ENCODE data around the gene AARS2. TPM values are rescaled to one million over a fixed set of nuclear protein-coding genes. Genes with fewer than 3 reads are reported as not detected.
"Not testable (repeated sequence)": the region's sequence is repeated elsewhere in the genome, so short reads cannot be mapped to it uniquely, and the experiment has no call there.

Gene AARS2
- total RNA-seq, 1 donor from 2014 or later, result 12.0 TPM

DNA sequence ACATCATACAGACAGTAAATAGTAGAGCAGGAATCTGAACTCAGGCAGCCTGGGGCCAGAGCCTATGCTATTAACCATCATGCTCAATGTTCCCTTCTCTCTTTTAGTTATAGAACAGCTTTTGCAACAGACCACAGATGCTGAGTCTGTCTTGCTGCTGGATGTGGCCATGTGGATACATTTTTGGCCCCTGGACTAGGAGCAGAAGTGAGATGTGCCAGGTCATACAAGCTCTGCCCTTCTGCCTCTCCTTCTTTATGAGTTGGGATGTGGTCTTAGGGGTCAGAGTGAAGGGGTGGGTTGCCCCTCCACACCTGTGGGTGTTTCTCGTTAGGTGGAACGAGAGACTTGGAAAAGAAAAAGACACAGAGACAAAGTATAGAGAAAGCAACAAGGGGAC lies 14.6 kb upstream of the AARS2 start:
- no peak for ATAC-seq
- no peak overlapping the region for H3K4me3 ChIP-seq
- intact Hi-C loops (cut with DNase I), result no loop called here
- H3K9me3 ChIP-seq, result no peaks in the 10 kb centered on the region
- TF ChIP-seq, protein P1, sequence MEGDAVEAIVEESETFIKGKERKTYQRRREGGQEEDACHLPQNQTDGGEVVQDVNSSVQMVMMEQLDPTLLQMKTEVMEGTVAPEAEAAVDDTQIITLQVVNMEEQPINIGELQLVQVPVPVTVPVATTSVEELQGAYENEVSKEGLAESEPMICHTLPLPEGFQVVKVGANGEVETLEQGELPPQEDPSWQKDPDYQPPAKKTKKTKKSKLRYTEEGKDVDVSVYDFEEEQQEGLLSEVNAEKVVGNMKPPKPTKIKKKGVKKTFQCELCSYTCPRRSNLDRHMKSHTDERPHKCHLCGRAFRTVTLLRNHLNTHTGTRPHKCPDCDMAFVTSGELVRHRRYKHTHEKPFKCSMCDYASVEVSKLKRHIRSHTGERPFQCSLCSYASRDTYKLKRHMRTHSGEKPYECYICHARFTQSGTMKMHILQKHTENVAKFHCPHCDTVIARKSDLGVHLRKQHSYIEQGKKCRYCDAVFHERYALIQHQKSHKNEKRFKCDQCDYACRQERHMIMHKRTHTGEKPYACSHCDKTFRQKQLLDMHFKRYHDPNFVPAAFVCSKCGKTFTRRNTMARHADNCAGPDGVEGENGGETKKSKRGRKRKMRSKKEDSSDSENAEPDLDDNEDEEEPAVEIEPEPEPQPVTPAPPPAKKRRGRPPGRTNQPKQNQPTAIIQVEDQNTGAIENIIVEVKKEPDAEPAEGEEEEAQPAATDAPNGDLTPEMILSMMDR (IDR thresholded peaks at IDR 0.05), result no peak
- no peak overlapping the region for H3K27ac ChIP-seq
- DNase-seq, result no peak
- H3K27me3 ChIP-seq (ENCODE audit: low read depth), result peaks cover 6% of the 10 kb centered on the region
- H3K36me3 ChIP-seq, result no peaks in the 10 kb centered on the region
- no peaks in the 10 kb centered on the region for H3K4me1 ChIP-seq

DNA sequence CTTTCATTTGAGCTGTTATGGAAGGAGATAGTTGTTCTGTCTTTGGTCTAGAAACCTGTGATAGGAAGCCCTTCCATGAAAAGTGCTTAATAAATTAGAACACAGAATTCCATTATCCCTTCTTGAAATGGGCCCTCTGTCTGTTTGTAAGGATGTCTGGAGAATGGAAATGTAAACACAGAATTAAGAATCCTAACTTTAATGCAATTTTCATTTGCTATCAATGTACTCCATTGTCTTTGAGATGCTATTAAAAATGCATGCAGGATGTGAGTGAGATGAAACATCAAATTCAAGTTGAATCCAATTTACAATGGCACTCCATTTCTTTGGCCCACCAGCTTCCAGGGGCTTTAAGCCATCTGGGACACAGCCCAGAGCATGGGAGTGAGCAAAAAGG lies 13.9 kb upstream of the AARS2 start:
- Histone ChIP-seq H3K4me1 (no peaks in the 10 kb centered on the region), H3K36me3 (no peaks in the 10 kb centered on the region), H3K4me3 (no peak overlapping the region), H3K27ac (no peak overlapping the region), H3K27me3 (ENCODE audit: low read depth) (no peaks in the 10 kb centered on the region), H3K9me3 (no peaks in the 10 kb centered on the region)
- TF ChIP-seq, protein P1 (IDR thresholded peaks at IDR 0.05), result no peak
- ATAC-seq (no peak), DNase-seq (no peak)
- intact Hi-C loops (cut with DNase I), result no loop called here

DNA sequence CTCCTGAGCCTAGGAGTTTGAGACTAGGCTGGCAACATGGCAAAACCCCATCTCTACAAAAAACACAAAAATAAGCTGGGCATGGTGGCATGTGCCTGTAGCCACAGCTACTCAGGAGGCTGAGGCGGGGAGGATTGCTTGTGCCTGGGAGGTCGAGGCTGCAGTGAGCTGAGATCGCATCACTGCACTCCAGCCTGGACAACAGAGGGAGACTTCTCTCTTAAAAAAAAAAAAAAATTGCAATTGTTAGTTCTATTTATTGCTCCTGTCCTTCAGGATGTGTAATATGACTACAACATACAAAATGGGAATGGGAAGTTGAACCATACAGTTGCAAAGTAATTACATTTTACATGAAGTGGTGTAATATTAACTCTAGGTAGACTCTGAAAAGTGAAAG lies 8.1 kb upstream of the AARS2 start:
- intact Hi-C loops (cut with DNase I), result no loop called here
- DNase-seq (no peak), ATAC-seq (no peak)
- Histone ChIP-seq H3K36me3 (no peaks in the 10 kb centered on the region), H3K4me3 (no peak overlapping the region), H3K27ac (no peak overlapping the region), H3K27me3 (ENCODE audit: low read depth) (peaks cover 13% of the 10 kb centered on the region), H3K4me1 (no peaks in the 10 kb centered on the region), H3K9me3 (no peaks in the 10 kb centered on the region)
- TF ChIP-seq, protein P1 (IDR thresholded peaks at IDR 0.05), result no peak

DNA sequence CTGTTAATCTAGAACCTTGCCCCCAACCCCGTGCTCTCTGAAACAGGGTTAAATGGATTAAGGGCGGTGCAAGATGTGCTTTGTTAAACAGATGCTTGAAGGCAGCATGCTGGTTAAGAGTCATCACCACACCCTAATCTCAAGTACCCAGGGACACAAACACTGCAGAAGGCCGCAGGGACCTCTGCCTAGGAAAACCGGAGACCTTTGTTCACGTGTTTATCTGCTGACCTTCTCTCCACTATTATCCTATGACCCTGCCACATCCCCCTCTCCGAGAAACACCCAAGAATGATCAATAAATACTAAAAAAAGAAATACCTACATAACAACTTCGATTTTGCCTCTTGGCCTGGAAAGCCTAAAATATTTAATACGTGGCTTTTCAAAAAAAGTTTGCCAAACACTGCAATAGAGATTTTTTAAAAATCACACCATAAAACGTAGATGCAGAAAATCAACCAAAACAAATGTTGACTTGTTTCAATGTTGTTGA lies 4.0 kb upstream of the AARS2 start:
- H3K9me3 ChIP-seq; H3K36me3 ChIP-seq; H3K4me3 ChIP-seq; H3K27ac ChIP-seq; ATAC-seq; DNase-seq; H3K4me1 ChIP-seq; intact Hi-C loops (cut with DNase I): not testable (repeated sequence)
- H3K27me3 ChIP-seq (ENCODE audit: low read depth), result peaks cover 13% of the 10 kb centered on the region

DNA sequence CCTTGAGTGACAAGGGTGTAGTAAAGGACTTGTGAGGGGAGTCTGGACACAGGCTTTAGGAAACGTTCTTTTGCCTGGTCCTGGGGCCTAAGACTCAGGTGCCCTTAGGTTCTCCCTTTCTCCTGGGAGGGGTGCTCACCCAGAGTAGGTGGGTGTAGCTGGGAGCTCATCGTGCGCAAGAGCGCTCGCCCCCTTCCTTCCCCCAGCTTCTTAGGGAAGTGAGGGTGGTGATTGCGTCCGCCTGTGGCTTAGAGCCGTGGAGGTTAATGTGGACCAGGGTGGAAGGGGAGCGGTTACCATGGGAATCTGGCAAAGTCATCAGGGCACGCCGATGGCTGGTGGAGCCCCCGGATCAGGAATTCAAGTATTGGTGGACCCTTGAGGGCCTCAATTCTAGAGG lies 3.3 kb upstream of the AARS2 start:
- H3K27ac ChIP-seq, result no peak overlapping the region
- H3K36me3 ChIP-seq, result no peaks in the 10 kb centered on the region
- H3K4me3 ChIP-seq, result no peak overlapping the region
- TF ChIP-seq, protein P1 (IDR thresholded peaks at IDR 0.05), result no peak
- H3K4me1 ChIP-seq, result peaks cover 11% of the 10 kb centered on the region
- intact Hi-C loops (cut with DNase I), result no loop called here
- H3K27me3 ChIP-seq (ENCODE audit: low read depth), result peaks cover 13% of the 10 kb centered on the region
- no peak for ATAC-seq
- DNase-seq, result no peak
- H3K9me3 ChIP-seq, result no peaks in the 10 kb centered on the region

DNA sequence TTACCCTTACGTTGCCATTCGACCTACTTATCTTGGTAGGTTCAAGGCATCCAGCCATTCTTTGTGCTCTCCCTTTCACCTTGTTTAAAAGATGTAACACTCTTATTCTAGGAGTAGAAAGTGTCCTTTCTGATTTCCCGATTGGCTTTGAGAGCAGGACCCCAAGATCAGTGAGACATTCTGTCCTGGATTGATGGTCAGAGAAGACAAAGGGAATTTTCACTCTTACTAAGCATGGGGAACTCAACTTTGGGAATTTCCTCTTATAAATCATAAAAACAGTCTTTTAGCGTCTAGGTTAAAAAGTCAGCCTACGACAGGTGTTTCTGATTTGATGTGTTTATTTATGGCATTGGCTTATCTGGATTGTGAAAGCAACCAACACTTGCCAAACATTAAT lies 2.8 kb upstream of the AARS2 start:
- H3K27ac ChIP-seq, result no peak overlapping the region
- ATAC-seq (no peak), DNase-seq (no peak)
- TF ChIP-seq, protein P1 (IDR thresholded peaks at IDR 0.05), result no peak
- no peaks in the 10 kb centered on the region for H3K9me3 ChIP-seq
- H3K4me3 ChIP-seq, result no peak overlapping the region
- H3K27me3 ChIP-seq (ENCODE audit: low read depth), result peaks cover 13% of the 10 kb centered on the region
- intact Hi-C loops (cut with DNase I), result no loop called here
- H3K36me3 ChIP-seq, result peaks cover 5% of the 10 kb centered on the region
- peaks cover 11% of the 10 kb centered on the region for H3K4me1 ChIP-seq

Measured in lower lobe of right lung (tissue), 2 donors.